Ureter (tissue), 1 donor: ENCODE measurements around the gene TNFAIP8. TPM values are rescaled to one million over a fixed set of nuclear protein-coding genes. Genes with fewer than 3 reads are reported as not detected.

Experiments
- DNase-seq: peaks from one replicate; pipeline ENCODE4 v3.0.0-alpha.2; 2020; ENCODE audit warnings: low spot score
- total RNA-seq: library from RNA; stranded (reverse); gene quantifications from one replicate; pipeline ENCODE4 v1.2.4, GENCODE V29; 2023
- donor health status: DM: yes; HTN: yes; CAD: no.

TNFAIP8 gene
- total RNA-seq, 1 donor from 2014 or later: 25.3 TPM

DNA sequence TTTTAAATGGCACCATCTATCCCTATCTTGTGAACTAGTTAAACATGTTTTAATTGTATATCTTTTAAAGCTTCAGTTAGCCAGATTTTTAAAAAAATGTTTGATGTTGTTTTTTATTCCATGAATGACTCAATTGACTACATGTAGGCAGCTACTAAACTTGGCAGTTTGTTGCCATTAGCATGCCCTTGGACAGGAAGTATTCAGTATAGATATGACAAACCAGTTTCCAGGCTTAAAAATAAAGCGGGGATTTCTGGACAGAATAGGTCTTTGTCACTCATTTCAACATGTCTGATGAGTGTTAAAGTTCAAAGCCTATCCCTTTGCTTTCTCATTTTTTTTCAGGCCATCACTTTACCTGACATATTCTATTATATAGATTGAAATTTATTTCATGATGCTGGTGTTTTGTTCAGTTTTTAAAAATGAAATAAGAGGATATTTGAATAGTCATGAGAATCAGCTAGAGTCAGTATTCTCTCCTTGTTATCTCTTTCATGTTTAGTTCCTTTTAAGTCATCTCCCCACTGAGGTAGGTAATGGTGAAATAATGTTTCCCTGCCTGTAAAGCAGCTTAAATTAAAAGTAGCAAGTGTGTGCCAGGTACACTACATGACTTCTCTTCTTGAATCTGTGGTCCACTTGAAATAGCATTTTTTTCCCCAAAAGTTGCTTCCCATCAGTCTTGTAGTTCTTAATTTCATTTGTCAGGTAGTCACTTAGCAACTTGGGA lies 11.9 kb downstream of the TNFAIP8 start:
- no peak for DNase-seq

- no peak for DNase-seq
These were observed 12.4 kb downstream of the TNFAIP8 start for GRCh38 chr5:119368238-119368630.

GRCh38 chr5:119370486-119370885 lies 14.7 kb downstream of the TNFAIP8 start:
- no peak for DNase-seq

DNA sequence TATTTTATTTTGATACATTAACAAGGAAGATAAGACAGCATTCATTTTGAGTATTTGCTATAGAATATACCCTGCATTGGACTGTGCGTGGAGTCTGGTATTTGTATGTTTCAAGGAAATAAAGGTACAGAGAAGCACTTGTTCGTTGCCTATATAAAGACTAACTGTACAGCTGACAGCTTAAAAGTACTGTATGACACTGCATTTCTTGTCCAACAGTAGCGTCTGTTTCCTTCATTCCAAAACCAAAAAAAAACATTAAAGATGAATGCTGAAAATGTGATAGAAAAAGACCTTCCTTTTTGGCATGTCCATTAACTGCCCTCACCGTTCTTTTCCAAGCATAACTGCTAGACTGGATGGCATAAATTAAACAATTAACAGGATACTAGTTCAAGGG lies 15.3 kb downstream of the TNFAIP8 start:
- no peak for DNase-seq

- no peak for DNase-seq
These were observed 17.6 kb downstream of the TNFAIP8 start for GRCh38 chr5:119373449-119373858.

- no peak for DNase-seq
These were observed 19.1 kb downstream of the TNFAIP8 start for GRCh38 chr5:119374901-119375300.

DNA sequence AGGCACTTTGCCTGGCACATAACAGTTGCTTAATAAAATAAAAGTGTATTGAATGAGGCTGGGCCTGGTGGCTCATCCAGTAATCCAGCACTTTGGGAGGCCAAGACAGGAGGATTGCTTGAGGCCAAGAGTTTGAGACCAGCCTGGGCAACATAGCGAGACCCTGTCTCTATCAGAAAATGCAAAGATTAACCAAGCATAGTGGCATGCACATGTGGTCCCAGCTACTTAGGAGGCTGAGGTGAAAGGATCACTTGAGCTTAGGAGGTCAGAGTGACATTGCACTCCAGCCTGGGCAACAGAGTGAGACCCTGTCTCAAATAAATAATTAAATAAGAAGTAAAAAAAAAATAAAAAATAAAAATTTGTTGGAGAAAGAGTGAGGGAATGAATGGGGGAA lies 21.2 kb downstream of the TNFAIP8 start:
- DNase-seq: no peak

DNA sequence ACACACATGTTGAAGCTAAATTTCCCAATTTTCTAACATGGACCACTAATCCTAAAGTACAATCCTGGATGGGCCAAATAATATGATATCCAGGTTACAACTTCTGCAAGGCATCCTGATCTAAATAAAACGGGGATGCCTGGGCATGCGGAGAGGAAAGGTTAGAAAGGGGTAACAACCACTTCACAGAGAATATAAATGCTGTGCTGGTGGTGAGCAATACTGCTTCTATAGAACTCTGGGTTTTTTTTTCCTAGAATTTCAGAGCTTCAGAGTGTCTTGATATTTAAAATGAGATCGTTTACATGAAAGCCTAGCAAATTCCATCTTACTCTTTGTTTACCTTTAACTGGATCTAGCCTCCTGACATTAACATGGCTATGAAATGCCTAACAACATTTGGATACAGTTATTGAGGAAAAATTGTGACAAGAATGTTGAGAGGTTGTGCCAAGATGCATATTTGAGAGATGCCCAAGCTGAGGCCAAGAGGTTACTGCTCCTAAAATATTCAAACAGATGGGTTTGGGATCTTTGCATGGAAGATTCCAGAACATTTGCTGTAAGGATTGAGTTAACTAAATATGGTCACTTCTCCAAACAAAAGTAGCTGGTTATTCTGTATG lies 22.4 kb downstream of the TNFAIP8 start:
- no peak for DNase-seq

DNA sequence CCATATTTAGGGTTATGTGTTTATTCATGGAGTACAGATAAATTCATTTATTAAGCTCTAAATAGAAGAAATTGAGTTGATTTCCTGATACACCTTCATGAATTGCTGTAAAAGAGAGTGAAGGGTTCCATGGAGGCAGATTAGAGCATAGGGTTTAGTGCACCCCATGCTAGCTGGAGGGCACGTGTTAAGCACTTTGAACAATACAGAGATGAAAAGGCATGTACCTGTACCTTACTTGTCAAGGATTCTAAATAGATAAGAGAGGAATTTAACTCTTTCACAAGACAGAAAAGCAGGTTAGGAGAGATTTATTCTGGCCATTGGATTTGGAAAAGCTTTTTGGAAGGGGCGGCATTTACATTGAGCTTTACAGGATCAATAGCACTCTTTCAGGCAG lies 23.3 kb downstream of the TNFAIP8 start:
- no peak for DNase-seq

GRCh38 chr5:119379942-119380547 lies 24.2 kb downstream of the TNFAIP8 start:
- no peak for DNase-seq

- no peak for DNase-seq
These were observed 26.4 kb downstream of the TNFAIP8 start for GRCh38 chr5:119382169-119382568.

GRCh38 chr5:119383008-119383407 lies 27.2 kb downstream of the TNFAIP8 start:
- no peak for DNase-seq

- no peak for DNase-seq
These were observed 29.3 kb downstream of the TNFAIP8 start for GRCh38 chr5:119385136-119385535.

DNA sequence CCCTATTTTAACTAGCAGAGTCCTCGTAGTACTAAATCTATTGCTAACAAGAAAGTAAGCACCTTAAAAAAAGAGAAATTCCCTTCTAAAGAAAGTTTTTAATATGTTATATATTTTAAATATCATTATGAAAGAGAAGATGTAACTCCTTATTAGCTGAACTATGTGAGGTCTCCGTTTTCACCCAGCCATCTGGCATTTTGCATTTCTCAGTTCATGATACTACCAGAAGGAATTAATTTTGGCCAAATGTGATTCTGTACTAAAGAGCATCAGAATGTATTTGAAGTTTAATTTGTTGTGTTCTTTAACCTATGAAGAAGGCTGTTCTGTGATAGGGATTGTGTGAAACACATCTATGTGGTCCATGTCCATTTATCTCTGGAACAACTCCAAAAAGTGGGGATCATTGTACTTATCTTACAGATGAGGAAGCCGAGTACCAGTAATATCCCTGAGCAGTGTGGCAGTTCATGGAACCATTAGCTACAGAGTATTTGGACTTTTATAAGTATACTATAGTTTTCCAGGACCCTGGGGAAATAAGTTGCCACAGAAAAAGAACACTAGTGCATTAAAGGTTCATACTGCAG lies 29.8 kb downstream of the TNFAIP8 start:
- DNase-seq: no peak

DNA sequence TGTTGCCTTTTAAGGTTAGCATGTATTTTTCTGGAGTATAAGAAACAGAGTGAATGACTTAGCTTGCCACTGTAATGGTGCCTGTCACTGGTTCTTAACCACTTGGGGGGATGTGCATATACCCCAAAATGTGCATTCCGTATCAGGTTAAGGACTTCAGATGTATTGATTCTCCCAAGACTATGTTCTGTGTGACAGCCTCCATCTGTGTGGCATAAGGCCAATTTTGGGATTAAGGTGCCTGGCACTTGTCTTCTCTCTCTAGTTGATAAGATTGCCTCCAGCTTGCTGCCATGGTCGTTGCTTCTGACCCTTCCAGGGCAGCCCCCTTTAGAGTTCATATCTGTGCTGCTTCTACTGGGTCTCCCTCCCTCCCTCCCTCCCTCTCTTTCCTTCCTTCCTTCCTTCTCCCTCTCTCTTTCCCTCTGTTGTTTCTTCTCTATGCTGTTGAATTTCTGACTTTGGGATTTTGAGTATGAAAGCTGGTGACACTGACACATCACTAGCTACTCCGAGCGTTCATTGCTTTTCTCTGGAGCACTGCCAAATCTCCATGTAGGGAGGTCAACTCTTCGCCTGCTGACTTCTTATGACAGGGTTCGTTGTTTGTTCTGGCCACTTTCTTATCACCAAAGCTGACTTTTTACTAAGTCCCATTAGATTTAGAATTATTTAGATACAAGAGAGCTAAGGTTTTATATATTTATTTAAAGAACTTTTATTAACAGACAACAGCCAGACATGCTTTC lies 31.0 kb downstream of the TNFAIP8 start:
- DNase-seq: peak; percentile 61

- DNase-seq: no peak
These were observed 32.3 kb downstream of the TNFAIP8 start for GRCh38 chr5:119387945-119388618.

DNA sequence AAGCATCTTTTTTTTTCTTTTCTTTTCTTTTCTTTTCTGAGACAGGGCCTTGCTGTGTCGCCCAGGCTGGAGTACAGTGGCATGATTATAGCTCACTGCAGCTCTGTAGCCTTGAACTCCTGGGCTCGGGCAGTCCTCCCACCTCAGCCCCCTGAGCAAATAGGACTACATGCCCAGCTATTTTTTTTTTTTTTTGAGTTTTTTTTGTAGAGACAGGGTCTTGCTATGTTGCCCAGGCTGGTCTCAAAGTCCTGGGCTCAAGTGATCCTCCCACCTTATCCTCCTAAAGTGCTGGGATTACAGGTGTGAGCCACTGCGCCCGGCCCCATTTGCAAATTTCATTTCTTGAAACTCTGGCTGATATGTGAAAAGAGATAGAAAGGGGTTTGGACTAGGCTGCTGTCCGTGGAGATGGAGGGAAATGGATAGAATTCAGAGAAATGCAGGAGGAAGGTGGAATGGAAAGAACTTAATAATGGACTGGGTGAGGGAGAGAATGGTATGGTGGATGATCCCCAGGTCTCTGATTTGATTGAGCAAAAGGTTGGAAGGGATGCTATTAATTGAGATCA lies 32.9 kb downstream of the TNFAIP8 start:
- no peak for DNase-seq

DNA sequence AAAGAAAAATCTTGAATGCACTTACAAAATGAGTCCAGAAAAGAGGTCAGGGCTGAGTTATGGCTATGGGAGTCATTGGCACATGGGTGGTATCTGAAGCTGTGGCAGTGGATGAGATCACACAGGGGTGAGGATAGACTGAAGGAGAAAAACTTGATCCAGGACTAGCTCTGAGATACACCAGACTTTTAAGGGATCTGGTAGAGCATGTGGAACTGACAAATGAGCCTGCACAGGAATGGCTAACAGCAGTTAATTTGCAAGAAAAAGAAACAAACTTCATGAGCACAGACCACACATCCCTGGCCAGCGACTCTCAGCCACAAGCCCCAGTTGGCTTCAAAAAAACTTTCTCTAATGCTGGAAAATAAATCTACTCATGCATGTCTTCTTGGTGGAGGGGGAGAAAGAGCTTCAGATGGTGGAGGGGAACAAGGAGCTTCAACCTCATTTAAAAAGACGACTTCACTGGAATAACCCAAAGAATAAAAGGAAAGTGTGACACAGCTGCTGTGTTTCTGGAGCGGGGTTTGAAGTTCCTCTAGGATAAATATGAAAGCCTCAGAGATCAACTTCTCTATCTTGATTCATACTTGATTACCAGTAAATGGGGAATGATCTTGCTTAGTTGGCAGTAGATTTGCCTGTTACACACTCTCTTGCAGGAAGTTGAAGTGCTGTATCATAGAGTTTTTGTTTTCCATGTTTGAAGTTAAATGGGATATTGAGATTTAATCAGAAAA lies 33.6 kb downstream of the TNFAIP8 start:
- DNase-seq: no peak

DNA sequence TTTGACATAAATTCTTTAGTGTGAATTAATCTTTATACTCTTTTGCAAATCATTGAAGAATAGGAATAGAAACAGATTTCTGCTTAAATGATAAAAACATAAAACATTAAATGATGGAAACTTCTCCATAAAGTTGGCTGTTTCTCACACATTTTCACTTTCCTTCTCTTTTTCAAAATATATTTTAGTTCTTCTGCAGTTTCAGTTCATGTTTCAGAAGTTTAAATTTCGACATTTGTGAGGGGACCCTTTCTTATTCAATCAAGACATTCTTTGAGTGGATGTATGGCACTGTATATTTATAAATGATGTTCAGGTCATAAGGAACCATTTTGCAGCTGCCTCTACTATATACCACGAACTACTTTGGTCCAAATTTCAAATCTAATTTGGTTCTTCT lies 34.6 kb downstream of the TNFAIP8 start:
- no peak for DNase-seq

- no peak for DNase-seq
These were observed 37.4 kb downstream of the TNFAIP8 start for GRCh38 chr5:119393201-119393691.
